Brain pericyte (primary cell): ENCODE results near the gene FZD8.
"Not testable (repeated sequence)": the region's sequence is repeated elsewhere in the genome, so short reads cannot be mapped to it uniquely, and the experiment has no call there.

ENCODE experiments used
- DNase-seq: peaks from one replicate; pipeline ENCODE4 v3.0.0-alpha.2; 2012; ENCODE audit warnings: low read depth, low spot score

The FZD8 gene

GRCh38 chr10:35642035-35642792, at the start of gene FZD8:
TSS of gene FZD8 (minus strand) at chr10:35642296. CDS start at chr10:35641429, 867 bp downstream.
- peak; percentile 48 for DNase-seq

GRCh38 chr10:35691522-35692236, 49.6 kb upstream of the FZD8 start:
- DNase-seq, result no peak

- DNase-seq, result no peak
Measured at GRCh38 chr10:35690534-35690933, 48.4 kb upstream of the FZD8 start.

- not testable (repeated sequence) for DNase-seq
Measured at GRCh38 chr10:35685858-35686257, 43.8 kb upstream of the FZD8 start.

GRCh38 chr10:35685402-35685801, 43.3 kb upstream of the FZD8 start:
- no peak for DNase-seq

GRCh38 chr10:35684586-35684985, 42.5 kb upstream of the FZD8 start:
- DNase-seq, result no peak

- DNase-seq, result no peak
Measured at GRCh38 chr10:35675846-35676245, 33.8 kb upstream of the FZD8 start.

GRCh38 chr10:35674843-35675242, 32.7 kb upstream of the FZD8 start:
- DNase-seq, result no peak

- DNase-seq, result no peak
Measured at GRCh38 chr10:35668865-35669650, 27.0 kb upstream of the FZD8 start.

GRCh38 chr10:35667971-35668370, 25.9 kb upstream of the FZD8 start:
- no peak for DNase-seq

GRCh38 chr10:35667270-35667889, 25.3 kb upstream of the FZD8 start:
- no peak for DNase-seq

GRCh38 chr10:35661236-35661635, 19.1 kb upstream of the FZD8 start:
- DNase-seq, result no peak

GRCh38 chr10:35659456-35659855, 17.4 kb upstream of the FZD8 start:
- no peak for DNase-seq

GRCh38 chr10:35657621-35658020, 15.5 kb upstream of the FZD8 start:
- DNase-seq, result no peak

GRCh38 chr10:35652824-35653223, 10.7 kb upstream of the FZD8 start:
- no peak for DNase-seq

GRCh38 chr10:35650894-35651293, 8.8 kb upstream of the FZD8 start:
- DNase-seq, result no peak

GRCh38 chr10:35644050-35644950, 2.2 kb upstream of the FZD8 start:
- no peak for DNase-seq

GRCh38 chr10:35643151-35644049, 1.3 kb upstream of the FZD8 start:
- DNase-seq, result no peak

GRCh38 chr10:35642793-35643114, 658 bp upstream of the FZD8 start:
- DNase-seq, result no peak

- DNase-seq, result no peak
Measured at GRCh38 chr10:35641676-35642034, 441 bp downstream of the FZD8 start.
